GM08714 (cell line): ENCODE results near the gene GMPR.
A peak's percentile ranks its signal among the peaks of the same experiment; 100 is the strongest.

ENCODE experiments used
- H3K4me3 ChIP-seq: fragments of 200-500 bp; sonication (Bioruptor generic); 2 replicates; pipeline ENCODE4 v1.5.1; 2014; ENCODE audit warnings: mild to moderate bottlenecking, low read length, inconsistent platforms
- ZNF274 ChIP-seq: IDR thresholded peaks from 2 replicates; pipeline ENCODE4 v1.6.1; 2012; ENCODE audit warnings: mild to moderate bottlenecking, low read depth, low read length

GMPR gene

DNA sequence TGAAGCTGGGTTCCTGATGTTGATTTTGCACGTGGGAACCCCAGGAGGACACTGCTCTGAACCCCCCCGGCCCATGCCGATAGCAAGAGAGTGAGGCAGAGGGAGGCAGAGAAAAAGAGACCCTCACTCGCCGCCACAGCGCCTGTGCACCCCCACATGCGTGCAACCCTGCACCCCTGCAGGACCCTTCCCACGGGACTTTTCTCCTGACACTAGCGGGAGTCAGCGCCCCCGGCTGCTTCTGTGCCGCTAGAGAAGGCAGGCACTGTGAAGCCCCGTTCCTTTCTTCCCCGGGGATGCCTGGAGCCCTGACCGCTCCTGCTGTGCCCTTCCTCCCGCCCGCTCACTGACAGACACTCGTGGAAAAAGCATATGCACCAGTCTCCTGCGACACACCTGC is 67.4 kb downstream of the GMPR start:
- peak overlapping the region; percentile 43; the same call in 1 of the 2 replicates for H3K4me3 ChIP-seq
- TF ChIP-seq ZNF274 = no peak

DNA sequence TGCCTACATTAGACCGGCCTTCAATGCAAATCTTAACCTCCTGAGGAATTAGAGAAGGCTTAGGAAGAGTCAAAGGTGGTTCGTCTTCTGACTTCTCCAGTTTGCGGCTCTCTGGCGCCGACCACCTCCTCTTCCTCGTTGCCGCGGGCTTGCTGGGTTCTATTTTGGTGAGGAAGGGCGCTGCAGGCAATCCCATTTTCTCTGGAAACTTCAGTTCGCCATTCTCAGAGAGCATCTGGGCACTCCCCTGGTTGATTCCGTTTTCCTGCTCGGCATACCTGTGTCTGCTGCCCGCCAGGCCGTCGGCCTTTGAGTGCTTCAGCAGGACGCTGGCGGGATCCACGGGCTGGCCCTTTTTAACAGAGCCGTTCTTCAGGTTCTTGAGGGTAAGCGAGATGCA is 67.9 kb downstream of the GMPR start:
- no peak overlapping the region for H3K4me3 ChIP-seq
- TF ChIP-seq ZNF274 = no peak

DNA sequence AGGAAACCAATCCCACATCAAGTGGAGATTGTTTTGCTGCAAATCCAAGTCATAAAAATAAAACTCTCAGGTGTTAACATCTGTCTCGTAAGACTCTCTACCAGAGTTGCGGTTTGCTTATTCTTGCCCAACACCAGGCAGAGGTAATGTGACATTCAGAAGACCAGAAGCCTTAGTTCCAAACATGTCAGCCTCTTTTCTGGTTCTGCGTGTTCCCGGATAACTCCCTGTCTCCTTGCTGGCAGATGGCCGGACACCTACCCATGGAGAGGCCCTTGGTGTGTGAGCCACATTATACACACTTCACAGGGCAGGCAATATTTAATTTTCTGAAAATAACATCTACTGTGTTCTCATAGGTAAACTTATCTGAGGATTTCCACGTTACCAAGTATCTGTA is 73.4 kb downstream of the GMPR start:
- H3K4me3 ChIP-seq = no peak overlapping the region
- no peak for TF ChIP-seq ZNF274

DNA sequence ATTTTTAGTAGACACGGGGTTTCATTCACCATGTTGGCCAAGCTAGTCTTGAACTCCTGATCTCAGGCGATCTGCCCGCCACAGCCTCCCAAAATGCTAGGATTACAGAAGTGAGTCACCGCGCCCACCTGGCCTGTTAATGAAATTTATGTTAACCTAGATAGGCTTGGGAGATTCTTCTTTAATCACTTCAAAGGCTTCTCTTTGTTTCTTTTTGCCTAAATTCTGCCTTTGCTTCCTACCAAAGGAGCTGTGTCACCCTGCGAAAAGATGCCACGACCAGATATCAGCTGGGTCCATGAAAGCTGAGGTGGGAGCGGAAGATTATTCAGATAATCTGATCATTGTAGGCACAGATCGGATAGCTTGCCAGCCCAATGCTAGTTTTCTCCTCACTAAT is 75.3 kb downstream of the GMPR start:
- no peak for TF ChIP-seq ZNF274

DNA sequence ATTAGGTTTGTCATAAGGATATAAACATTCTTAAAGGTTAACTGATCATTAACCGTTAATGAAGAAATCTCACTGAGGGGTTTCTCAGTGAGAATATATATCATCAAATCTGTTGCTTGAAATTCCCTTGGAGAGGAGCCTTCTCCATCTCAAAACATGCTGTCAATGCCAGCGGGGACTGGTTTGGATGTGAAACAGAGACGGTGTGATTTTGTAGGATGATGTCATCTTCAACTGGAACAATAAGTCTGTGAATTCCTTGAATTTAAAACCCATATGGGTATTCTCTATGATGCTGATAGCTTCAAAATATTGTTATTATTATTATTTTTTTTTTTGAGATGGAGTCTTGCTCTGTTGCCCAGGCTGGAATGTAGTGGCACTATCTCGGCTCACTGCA is 75.9 kb downstream of the GMPR start:
- TF ChIP-seq ZNF274 = no peak
- H3K4me3 ChIP-seq = no peak overlapping the region

More for the DNA sequence above, 75.3 kb downstream of the GMPR start:
- no peak overlapping the region for H3K4me3 ChIP-seq

DNA sequence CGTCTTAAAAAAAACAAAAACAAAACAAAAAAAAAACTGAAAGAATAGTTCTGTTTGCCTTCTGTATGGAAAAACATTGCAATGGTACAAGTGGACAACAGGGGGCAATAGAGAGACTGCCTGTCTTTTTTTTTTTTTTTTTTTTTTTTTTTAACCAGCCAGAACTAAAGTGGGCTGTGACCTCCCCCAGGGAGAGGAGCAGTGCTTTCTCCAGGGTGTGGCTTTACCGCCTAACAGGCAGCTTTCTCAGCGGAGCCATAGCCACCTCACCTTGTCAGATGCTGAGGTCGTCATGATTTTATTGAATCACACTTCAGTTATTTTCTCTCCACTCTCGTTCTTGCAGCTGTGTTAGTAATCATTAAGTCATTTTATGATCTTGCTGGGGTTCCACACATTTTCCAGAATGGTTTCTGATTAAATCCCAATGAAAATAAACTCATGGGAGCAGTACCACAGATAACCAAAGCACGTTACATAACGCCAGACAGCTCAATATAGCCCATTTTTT is 78.4 kb downstream of the GMPR start:
- no peak overlapping the region for H3K4me3 ChIP-seq
- TF ChIP-seq ZNF274 = no peak

DNA sequence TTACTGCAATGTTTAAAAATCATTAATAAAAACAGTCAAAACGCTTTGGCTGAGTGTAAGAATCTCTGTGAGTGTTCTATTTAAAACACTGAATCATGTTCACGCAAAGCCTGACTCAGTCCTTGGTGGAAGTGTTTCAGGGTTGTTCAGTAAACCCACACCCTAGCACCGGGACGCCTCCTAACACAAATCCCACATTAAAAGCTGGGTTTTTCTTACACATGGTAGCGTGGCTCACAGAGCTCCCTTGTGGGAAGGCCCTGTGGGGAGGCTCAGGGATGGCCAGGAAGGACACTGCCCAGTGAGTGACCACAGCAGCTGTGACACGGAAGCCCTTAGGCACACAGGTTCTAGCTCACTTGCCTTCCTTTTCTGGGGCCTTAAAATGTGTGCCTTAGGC is 80.2 kb downstream of the GMPR start:
- no peak overlapping the region for H3K4me3 ChIP-seq
- TF ChIP-seq ZNF274 = no peak

DNA sequence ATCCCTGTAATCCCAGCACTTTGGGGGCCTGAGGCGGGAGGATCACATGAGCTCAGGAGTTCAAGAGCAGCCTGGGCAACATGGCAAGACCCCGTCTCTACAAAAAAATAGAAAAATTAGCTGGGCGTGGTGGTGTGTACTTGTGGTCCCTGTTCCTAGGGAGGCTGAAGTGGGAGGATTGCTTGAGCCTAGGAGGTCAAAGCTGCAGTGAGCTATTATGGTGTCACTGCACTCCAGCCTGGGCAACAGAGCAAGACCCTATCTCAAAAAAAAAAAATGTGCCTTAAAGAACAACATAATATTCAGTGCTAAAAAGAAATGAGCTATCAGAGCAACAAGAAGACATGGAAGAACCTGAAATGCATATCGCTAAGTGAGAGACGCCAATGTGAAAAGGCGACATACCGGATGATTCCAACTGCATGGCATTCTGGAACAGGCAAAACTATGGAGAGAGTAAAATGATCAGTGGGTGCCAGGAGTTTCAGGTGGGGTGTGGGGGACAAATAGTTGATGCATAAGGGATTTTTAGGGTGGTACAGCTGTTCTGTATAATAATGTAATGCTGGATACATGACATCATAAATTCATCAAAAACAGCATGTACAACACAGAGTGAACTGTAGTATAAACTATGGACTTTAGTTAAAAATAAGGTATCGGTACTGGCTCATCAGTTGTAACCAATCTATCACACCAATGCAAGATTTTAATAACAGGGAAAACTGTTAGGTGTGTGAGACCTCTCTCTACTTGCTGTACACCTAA is 80.8 kb downstream of the GMPR start:
- no peak for TF ChIP-seq ZNF274
- no peak overlapping the region for H3K4me3 ChIP-seq

DNA sequence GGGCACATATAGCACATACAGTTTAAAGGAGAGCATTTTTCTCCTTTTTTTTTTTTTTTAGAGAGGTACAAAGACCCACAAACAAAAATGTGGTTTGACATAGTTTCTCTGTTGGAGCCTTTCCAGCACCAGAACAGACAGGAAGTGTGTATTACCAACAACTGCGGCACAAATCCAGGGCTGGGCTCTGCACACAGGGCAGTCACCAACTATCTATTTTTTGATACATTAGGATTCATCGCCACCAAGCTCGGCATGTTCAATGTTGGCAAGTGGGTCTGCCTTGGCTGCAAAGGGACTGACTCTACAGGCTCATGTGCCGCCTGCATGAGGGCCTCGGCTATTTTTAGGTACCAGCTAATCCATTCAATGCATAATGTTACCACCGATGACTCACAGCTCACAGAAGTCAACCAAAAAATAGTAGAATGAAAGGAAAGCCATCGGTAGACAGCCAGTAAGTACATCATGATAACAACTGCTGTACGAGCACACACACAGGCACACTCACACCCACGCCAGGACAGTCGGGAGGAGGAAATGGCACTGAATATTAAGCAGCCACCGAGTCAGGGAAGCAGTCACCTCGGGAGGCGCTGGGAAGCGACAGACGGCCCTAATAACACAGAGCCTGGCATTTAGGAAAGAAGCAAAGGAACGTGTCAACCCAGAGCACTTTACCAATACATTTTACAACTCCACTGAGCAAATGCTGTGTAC is 81.6 kb downstream of the GMPR start:
- no peak for TF ChIP-seq ZNF274
- peak overlapping the region; percentile 4; the same call in 1 of the 2 replicates for H3K4me3 ChIP-seq

DNA sequence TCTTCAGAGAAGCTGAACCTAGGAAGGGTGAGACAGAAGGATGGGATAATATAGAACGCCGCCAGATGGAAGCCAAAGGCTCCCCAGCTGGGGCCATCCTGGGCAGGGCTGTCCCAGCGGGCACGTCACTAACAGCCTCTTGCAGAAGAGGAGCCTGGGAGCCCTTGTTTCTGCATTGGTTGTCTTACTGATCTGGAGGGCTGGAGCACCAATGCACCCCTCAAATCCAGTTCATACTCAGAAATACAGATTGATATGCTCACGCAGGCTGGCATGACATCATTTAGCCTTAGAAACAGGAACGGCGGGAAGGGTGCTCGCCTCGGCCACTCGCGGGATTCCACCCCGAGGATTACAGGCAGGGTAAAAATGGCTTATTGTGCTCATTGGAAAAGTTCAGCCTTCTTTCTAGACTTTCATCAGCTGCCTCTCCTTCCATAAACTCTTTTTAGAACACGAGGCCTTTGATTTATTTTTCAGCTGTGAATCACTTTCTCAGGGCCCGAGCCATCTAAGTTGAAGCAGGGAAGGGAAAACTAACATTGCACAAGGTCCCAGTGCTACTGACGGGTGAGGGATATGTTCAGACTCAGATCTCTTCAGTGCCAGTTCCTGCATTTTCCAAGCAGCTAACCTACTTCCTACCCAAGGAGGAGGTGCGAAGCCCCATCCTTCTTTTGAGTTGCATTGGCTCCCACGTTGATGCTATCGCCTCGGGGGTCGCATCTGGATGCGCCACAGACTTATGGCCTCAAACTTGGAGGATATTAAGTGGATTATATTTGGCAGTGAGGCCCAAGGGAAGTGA is 82.3 kb downstream of the GMPR start:
- H3K4me3 ChIP-seq = peak overlapping the region; percentile 4; the same call in 1 of the 2 replicates

DNA sequence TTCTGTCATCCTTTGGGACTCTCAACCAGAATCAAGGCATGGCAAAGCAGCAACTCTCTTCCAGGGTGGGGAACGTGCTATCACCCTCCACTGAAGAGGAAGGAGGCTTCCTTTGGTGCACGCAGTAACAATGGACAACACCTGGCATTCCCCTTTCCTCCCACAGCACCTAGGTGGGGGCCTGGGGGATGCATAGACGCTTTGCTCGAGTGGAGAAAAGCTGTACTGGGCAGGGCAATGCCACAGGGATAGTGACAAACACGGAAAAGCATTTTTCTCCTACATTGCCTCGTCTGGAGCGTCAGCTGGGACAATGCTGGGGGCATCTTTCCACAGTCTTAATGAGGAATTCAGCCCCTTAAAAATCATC is 82.9 kb downstream of the GMPR start:
- TF ChIP-seq ZNF274 = no peak
- no peak overlapping the region for H3K4me3 ChIP-seq

More for the DNA sequence above, 82.3 kb downstream of the GMPR start:
- no peak for TF ChIP-seq ZNF274

DNA sequence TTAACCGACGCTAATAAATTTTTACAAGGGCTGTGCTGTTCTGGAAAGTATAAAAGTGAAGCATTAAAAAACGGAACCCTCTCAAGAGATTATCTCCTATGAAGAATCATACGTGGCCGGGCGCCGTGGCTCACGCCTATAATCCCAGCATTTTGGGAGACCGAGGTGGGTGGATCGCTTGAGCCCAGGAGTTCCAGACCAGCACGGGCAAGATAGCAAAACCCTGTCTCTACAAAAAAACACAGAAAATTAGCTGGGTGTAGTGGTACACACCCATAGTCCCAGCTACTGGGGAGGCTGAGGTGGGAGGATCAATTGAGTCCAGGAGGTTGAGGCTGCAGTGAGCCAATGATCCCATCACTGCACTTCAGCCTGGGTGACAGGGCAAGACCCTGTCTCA is 83.4 kb downstream of the GMPR start:
- no peak overlapping the region for H3K4me3 ChIP-seq
- TF ChIP-seq ZNF274 = no peak

DNA sequence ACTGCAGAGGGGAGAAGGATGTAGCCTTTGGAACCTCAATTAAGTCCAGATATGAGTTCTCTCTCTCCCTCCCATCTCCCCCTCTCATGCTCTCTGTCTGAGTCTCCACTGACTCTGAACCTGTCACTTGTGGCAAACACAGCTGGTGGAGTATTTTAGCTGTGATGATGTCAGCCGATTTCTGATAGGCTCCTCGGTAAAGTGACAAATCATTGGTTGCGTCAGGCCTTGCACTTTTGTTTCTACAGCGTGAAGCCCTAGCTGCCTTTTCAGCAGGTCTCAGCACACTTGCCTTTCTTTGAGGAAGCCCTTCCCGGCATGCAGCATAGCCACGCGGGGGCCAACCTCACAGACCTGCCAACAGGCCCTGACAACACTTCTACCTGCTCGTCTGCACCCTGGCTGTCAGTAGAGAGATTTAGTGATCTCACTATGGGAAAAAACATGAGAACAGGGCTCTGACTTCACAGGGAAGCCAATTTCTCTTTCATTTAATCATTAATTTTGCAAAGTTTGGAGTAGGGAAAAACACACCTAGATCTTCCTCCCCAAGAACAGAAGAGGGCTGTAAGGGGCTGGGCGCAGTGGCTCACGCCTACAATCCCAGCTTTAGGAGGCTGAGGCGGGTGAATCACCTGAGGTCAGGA is 84.4 kb downstream of the GMPR start:
- TF ChIP-seq ZNF274 = no peak
- no peak overlapping the region for H3K4me3 ChIP-seq

DNA sequence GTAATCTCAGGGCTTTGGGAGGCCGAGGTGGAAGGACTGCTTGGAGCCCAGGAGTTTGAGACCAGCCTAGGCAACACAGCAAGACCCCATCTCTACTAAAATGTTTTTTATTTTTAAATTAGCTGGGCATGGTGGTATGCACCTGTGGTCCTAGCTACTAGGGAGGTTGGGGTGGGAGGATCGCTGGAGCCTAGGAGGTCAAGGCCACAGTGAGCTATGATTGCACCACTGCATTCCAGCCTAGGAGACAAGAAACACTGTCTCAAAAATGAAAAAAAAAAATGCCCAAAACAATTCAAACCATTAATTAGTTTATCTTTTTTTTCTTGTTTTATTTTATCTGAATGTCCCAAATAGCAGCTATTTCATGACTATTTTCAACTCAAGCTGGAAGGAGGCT is 85.8 kb downstream of the GMPR start:
- TF ChIP-seq ZNF274 = no peak

More for the DNA sequence above, 85.8 kb downstream of the GMPR start:
- H3K4me3 ChIP-seq = no peak overlapping the region
